ENCODE measurements around the gene STEAP2.
"Not testable (repeated sequence)": the region's sequence is repeated elsewhere in the genome, so short reads cannot be mapped to it uniquely, and the experiment has no call there.

The STEAP2 gene

GRCh38 chr7:90238583-90238982 lies 27.0 kb downstream of the STEAP2 start:
- no peak for DNase-seq

GRCh38 chr7:90239050-90239449 lies 27.5 kb downstream of the STEAP2 start:
- DNase-seq = no peak

- DNase-seq = no peak
Observed at GRCh38 chr7:90239625-90240228, 28.2 kb downstream of the STEAP2 start.

DNA sequence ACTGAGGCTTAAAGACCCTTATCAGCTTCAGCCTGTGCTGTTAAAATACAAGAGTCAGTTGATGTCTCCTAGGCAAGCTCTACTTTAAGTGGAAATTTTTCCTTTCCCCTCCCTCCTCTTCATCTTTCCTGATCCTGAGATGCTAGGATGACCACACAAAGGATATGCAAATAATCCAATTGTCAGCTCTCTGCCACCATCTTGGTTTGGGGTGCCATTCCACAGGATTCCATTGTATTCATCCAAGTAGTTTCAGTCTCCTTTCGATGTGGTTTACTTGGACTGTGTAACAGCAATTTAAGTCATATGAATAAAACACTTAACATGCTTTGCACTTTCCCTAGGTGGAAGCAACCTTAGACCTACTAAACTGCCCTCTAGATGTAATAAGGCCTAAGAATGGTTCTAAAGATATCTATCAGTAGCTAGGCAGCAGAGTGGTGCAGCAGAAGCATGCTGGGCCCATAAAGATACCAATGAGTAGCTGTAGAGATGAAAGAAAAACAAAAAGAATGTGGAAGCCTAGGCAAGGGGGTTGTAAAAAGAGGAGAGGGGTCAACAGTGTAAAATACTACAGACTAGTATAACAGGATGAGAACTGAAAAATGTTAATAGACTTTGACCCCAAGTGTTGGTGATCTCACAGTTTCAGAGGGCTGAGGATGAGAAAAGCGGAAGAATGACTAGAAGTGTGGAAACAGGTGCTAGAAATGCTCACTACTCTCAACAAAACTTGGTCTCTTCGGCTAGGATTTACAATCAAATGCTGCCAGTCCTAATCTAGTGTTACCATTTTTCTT lies 31.0 kb downstream of the STEAP2 start:
- no peak for DNase-seq

DNA sequence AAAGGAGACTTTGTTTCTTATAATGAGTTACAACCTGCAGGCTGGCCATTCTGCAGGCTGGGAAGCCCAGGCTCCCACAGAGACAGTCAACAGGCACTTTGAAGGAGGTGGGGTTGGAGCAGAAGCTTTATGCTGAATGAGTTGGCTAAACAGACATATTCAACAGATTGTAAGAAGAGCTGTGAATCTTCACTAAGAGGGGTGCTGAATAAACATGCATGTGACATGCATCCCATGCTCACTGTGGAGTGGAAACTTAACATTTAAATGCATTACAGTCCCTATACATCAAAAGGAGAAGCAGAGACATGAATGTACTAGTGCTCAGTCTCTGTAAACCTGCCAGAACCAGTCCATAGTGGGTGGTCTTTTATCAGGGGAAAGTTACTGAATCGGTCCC lies 32.0 kb downstream of the STEAP2 start:
- DNase-seq = no peak

- DNase-seq = no peak
Observed at GRCh38 chr7:90244565-90244908, 33.0 kb downstream of the STEAP2 start.

- peak; percentile 82 for DNase-seq
Observed at GRCh38 chr7:90244909-90245851, 33.6 kb downstream of the STEAP2 start, which contains the start of gene CFAP69. TSS of gene CFAP69 (plus strand) at chr7:90245174. CDS start at chr7:90245425, 251 bp downstream.

GRCh38 chr7:90246171-90246570 lies 34.6 kb downstream of the STEAP2 start:
- DNase-seq = no peak

GRCh38 chr7:90248706-90249105 lies 37.2 kb downstream of the STEAP2 start:
- DNase-seq = no peak

DNA sequence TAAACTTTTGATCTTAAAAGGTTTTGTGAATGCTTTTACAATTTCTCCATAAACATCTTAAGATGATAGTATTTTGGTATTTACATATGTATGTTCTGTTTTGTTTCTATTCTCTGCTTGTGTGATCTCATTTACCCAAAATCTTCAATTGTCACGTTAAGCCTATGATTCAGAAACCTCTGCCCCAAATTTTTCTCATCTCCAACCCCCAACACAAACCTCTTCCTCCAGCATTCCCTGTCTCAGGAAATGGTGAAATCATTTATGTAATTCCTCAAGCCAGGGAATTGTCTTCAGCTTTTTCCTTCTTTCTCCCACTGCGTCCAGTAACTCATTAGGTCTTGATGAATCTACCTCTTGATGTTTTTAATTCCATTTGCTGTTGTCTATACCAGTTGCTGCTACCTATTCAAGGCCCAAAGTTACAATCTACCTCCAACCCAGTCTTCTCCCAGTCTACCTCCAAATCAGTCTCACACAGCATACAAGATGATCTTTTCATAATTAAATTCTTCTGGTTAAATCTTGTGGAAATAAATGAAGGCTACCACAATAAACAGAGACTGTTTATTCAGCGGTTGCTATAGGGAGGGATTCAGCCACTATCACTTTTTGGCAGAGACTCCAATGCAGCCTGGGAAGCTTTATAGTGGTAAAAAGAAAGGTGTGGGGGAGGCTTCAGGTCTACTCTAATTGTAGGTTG lies 39.2 kb downstream of the STEAP2 start:
- DNase-seq = no peak

GRCh38 chr7:90251304-90251635 lies 39.7 kb downstream of the STEAP2 start:
- no peak for DNase-seq

DNA sequence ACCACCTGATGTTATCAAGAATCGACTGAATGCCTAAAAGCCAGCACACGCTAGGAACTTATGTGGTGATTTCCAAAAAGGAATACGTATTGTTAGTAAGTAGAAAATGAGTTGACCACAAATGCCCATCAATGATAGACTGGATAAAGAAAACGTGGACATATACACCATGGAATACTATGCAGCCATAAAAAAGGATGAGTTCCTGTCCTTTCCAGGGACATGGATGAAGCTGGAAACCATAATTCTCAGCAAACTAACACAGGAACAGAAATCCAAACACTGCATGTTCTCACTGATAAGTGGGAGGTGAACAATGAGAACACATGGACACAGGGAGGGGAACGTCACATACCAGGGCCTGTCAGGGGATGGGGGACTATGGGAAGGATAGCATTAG lies 44.5 kb downstream of the STEAP2 start:
- not testable (repeated sequence) for DNase-seq

DNA sequence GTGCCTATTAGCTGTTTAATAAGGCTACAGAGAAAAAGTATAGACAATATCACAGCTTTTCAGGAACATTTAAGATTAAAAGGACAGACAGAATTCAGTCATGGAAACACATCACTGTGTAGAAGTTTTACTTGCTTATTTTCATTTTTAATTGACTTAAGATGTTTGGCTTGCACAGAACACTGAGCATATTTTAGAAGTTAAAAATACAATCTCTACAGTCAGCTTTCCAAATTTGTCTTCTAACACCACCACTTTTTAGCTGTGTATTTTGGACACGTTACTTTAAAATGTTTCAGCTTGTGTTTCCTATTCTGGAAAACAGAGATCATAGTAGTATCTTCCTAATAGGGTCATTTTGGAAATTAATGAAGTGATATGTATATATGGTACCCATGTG lies 45.2 kb downstream of the STEAP2 start:
- DNase-seq = no peak

- DNase-seq = no peak
Observed at GRCh38 chr7:90261441-90261840, 49.9 kb downstream of the STEAP2 start.

GRCh38 chr7:90262438-90262837 lies 50.9 kb downstream of the STEAP2 start:
- DNase-seq = no peak

GRCh38 chr7:90266808-90267207 lies 55.3 kb downstream of the STEAP2 start:
- no peak for DNase-seq

DNA sequence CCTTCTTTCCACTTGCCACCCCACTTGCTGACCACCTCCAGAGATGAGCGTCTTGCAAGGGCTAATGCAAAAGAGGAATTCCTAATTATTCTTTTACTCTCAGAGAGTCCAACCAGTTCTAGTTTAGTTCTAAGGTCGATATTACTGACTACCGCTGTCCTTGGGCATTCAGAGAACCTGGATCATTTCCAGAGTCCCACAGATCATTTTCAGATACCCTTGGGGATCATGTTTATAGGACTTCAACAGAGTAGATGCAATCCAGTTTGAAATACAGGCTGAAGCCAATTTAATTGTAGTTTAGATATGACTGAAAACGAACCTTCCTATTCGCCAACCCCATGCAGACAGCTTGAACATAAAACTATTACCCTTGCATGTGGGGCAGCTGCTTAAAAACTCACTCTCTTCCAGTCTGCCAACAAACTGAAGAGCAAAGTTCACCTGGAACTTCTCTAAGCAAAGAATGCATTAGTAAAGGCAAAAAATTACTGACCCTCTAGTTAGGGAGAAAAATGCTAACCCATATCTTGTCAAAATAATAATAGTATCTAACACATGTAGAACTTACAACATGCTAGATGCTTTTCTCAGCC lies 55.8 kb downstream of the STEAP2 start:
- DNase-seq = no peak

- DNase-seq = no peak
Observed at GRCh38 chr7:90269163-90269562, 57.6 kb downstream of the STEAP2 start.

DNA sequence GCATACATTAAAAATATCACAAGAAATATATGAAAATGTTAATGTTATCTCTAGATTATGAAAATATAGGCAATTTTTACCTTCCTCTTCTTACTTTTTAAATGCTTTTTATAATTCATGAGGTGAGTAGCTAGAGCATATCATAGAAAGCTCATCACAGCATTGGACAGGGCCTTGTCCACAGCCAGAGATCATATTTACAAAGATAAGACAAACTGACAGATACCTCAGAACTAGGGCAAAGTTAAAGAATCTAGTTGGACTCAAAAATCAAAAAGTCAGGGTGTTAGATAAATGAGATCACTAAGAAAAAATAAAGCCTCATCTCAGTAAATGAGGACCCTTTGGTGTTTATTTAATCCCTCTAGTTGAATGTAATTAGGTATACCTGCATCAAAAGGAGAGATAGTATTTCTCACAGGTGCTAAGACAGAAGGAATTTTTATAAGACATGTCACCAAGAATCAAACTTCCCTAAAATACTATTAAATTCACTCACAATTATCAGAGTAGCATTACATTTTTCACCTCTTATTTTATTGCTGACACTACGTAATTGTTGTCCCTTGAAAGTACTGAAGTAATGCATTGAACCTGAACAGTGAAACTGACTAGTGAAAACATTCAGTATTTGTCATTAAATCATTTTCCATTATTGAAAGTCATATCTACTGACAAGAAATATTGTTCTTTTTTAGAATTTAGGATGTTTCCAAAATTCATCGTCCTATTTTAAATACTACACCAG lies 59.1 kb downstream of the STEAP2 start:
- no peak for DNase-seq

DNA sequence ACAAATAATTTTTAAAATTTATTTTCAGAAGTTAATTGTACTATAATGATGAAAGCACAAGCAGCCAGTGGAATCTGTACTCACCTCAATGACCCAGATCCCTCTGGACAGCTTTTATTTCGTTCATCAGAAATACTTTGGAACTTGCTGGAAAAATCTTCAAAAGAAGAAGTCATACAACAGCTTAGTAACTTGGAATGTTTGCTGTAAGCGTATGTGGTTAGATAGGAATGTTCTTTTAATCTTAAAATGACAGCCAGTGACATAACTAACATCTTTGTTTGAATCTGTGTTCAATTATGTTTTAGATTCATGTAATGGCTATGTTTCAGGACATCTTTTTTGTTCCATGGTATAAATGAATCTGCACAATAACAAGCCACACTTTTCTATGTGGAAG lies 60.2 kb downstream of the STEAP2 start:
- DNase-seq = no peak

DNA sequence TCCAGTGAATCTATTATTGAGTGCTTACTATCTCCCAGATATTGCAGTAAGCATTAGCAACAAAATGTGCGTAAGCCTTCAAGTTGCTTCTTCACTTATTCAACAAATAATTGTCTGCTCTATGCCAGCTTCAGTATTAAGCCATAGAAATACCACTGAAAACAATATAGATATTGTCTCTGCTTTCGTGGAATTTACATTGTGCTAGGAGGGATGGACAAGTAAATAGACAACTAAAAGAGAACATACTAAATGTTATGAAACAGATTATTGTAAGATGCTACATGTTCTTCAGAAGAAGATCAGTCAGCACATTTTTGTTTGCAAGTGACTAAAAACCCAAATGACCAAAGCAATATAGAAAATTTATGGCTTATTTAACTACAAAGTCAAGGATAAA lies 60.7 kb downstream of the STEAP2 start:
- DNase-seq = no peak

DNA sequence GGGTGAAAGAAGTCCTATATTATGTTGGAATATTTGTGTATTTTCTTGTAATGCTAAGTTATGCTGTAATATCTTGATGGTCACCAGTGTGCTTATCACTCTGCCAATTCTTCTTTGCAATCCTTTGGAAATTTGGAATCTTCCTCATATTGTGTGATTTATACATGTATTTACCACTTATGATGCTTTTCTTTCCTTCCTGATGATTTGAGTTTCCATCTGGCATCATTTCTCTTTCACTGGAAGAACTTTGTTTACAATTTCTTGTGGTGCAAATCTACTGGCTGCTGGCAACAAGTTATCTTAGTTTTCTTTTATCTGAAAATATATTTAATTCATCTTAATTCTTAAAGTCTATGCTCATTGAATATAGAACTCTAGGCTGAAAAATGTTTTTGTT lies 62.6 kb downstream of the STEAP2 start:
- DNase-seq = no peak
